Stimulated activated CD4-positive, alpha-beta T cell treated with anti-CD3 and anti-CD28 coated beads, Interleukin-15, amount 100 ng/mL, for 48 hours (primary cell): ENCODE data around the gene ANKRD37.
"Not testable (repeated sequence)": the region's sequence is repeated elsewhere in the genome, so short reads cannot be mapped to it uniquely, and the experiment has no call there.

Source experiments
- DNase-seq, 2 donors: peaks; one replicate each; pipeline ENCODE4 v3.0.0-alpha.2; 2020; ENCODE audit warnings: low read depth in 2 of 2

The ANKRD37 gene, protein sequence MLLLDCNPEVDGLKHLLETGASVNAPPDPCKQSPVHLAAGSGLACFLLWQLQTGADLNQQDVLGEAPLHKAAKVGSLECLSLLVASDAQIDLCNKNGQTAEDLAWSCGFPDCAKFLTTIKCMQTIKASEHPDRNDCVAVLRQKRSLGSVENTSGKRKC

DNA sequence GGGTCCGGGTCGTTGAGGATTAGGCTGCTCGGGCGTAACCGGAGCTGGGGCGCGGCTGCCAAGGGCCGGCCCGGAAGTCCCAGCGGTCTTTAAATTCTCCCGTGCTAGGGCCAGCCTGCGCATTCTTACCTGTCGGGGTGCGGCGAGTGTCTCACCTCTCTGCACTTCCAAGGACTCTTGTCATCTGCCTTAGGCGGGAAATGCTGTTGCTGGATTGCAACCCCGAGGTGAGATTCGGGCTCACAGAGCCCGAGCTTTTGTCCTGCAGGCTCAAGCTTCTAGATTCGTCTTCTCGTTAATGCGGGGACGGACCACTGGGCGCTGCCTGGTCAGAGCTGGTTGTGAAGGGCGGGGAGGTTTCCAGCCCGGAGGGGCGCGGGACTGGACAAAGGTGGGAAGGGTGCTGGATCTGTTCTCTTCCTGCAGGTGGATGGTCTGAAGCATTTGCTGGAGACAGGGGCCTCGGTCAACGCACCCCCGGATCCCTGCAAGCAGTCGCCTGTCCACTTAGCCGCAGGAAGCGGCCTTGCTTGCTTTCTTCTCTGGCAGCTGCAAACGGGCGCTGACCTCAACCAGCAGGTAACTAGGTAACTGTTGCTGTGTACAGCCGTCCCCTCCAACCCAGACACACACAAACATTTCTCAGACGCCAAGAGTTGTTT, at the start of gene ANKRD37:
Gene ANKRD37 (plus strand): TSS at position 118 of the 662 bp plus-strand sequence. CDS start 83 bp downstream, at position 201.
- no peak for DNase-seq

DNA sequence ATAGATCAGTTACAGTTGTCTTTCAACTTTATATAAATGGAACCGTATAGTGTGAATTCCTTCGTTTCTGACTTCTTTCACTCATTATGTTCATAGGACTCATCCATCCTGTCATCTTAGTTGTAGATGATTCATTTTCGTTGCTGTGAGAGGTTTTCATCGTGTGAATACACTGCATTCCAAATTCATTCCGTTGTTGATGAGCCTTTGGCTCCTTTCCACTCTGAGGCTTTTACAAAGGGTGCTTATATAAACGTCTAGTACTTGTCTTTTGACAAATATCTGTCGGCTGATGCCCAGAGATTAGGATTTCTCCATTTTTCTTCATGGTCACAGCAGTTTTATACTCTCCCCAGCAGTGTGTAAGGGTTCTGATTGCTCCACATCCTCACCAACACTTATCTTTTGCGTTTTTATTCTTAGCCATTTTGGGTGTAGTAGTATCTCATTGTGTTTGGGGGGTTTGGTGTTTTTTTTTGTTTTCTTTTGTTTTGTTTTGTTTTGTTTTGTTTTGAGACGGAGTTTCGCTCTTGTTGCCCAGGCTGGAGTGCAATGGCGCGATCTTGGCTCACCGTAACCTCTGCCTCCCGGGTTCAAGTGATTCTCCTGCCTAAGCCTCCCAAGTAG, 49.6 kb upstream of the ANKRD37 start:
- DNase-seq = no peak

DNA sequence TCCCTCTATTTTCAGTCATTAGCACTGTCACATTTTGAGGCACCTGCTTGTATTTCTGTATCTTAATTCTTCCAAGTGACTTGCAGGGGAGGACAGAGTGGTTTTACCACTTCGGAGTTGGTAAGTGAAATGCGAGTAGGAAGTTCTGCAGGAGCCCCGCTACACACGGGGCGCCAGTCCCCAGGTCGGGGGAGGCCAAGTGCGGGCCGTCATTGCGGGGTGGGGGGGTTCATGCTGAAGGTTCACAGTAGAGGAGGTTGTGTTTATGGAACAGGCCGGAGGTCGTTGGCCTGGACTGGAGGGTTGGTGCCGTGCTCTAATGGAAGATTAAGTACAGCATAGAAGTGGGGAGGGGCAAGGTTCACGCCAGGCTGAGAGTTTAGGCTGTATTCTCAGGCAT, 45.0 kb upstream of the ANKRD37 start:
- DNase-seq = no peak

DNA sequence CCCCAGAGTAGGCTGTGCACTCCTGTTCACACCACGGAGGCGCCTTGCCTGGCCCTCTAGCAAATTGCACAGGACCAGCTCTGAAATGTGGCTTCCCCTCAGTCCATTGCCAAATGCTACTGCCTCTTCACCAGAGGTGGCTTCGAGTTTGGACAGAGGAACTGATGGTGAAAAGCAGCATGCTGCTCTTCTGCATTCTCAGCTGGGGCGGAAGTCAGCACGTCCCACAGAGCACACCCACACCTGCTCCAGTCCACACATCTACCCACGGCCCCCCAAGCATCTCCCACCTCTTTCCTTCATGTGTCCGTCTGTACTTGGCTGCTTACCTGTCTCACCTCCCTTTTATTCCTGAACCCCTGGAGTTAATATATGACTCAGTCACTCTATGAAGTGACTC, 44.4 kb upstream of the ANKRD37 start:
- DNase-seq = no peak

DNA sequence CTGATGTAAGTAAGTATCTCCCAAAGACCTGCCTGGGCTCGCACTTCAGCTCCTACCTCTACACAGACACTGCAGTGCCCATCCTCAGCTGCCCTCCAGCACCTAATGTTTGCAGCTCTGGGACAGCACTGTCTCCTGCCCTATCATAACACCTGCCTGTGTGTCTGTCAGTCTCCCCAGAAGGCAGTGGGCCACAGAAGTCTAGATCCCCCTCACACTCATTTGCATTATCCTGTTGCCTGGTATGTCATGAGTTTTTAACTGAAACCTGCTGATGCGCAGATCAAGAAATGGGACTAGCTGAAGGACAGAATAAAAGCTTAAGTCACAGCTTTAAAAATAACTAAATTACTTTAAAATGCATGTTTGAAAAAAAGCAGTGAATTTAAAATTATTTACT, 43.9 kb upstream of the ANKRD37 start:
- DNase-seq = no peak

DNA sequence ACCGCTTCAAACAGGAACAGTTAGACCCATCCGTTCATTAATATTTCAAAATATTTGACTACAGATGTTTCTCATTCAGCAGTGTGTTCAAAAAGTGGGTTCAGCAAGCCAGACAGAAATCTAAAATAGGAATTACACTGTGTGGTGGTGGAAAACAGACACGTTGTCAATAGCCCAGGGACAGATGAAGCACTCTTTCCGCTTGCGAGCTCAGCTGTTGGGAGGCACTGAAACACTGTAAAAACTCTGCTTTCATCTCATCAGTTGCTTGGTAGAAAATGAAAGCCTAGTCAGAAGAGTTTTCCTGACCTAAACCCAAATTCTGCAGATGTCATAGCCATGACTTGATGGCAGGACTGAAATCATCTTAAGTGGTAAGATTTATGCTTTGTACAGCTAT, 39.4 kb upstream of the ANKRD37 start:
- DNase-seq = no peak

DNA sequence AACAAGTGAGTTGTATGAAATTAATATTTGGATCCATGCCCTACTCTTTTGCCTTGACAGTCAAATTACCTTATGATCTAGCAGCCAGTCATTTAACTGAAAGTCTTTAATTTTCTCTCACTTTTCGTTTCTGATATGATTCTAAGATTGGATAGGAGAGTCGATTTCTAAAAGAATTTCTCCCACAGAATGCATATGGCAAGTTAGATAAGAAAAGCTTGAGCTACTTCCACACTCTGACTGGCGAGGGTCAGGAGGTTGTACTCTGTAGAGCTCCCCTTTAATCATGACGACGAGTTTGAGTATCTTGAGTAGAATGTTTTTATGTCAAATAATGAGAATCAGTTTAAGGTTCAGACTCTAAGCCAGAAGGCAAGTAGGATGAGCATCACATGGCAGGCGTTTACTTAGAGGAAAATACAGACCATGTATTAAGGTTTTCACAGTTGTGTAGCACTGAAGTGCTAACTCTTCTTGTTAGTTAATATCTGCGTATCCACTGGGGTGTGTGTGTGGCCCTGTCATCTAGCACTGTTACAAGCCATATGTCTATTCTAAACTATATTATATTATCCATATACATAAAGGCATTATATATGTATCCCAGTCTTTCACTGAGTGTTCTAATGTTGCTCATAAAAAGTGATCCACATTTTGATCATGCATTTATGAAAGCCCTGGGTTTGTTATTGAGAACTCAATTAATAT, 38.8 kb upstream of the ANKRD37 start:
- DNase-seq = no peak

DNA sequence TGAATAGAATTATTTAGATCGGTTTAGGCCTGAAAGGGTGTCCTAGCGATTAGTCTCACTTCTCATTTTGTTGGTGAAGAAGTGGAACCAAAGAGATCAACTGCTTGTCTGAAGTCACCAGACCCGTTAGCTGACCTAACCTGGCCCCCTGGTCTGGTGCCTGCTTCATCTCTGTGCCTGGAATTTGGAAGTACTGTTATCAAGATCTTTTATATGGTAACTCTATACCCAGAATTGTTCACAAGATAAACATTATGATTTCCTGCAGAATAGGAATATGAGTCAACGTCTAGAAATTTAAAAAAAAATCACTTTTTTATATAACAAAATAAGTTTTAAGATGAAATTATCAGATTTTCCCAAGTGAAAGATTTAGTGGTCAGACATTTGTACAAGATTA, 38.1 kb upstream of the ANKRD37 start:
- DNase-seq = no peak

DNA sequence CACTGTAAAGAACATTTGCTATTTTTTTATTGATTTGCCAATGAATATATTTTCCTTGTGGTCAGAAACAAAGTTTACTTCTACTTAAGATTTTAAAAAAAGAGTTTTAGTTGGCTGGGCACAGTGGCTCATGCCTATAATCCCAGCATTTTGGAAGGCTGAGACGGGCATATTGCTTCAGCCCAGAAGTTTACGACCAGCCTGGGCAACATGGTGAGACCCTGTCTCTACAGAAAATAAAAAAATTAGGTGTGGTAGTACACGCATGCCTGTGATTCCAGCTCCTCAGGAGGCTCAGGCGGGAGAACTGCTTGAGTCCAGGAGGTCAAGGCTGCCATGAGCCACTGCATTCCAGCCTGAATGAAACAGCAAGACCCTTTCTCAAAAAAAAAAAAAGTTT, 37.7 kb upstream of the ANKRD37 start:
- no peak for DNase-seq

DNA sequence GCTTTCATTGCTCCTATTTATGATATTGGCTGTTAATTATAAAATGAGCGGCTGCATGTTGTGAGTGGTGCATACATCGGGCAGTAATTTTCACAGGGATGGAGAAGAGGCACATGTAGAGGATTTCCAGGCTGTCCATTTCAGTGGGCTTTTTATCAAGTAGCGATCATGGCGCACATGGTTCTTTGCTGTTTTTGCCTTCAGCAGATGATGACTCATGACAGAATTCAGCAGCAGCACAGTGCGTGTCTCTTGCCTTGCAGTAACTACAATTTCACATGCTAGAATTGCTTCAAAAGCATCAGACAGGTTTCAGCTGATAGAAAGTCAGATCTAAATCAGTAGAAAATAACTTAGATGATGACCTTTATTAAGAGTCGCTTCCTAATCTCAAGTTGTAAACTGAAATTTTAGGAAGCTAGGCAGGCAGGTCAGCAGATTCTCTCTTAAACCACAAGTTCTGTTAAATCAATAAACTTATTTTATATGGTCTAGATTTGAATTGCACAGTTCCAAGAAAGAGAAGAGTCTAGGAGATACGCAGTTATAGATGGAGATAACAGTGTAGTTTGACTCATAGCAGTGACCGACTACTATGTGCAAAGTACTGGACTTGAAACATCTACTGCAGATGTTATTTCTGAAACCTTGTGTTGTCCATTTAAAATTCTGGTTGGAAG, 36.7 kb upstream of the ANKRD37 start:
- no peak for DNase-seq

DNA sequence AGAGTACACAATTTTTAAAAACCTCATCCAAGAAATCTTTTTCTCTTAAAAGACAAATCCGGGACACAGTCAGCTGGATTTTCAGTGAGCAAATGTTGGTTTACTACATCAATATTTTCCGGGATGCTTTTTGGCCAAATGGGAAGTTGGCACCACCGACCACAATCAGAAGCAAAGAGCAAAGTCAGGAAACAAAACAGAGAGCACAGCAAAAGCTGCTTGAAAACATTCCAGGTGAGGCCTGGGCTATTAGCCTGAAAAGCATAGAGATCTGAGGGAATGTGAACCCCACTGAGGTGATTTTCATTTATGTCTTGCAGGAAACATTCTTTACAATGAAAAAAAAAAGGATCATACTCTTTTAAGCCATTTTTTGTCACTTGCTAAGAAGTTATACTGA, 34.8 kb upstream of the ANKRD37 start:
- DNase-seq = no peak

DNA sequence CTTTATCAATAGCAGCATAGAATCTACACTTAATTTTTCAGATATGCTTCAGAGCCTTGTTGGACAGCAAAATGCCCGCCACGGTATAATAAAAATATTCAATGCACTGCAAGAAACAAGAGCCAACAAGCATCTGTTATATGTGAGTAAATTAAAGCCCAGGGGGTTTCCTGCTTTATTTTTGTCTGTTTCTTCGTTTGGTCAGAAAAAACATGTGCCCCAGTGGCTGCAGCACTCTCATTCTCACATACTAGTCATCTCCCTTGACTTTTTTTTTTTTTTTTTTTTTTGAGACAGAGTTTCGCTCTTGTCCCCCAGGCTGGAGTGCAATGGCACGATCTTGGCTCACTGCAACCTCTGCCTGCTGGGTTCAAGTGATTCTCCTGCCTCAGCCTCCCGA, 34.1 kb upstream of the ANKRD37 start:
- DNase-seq = not testable (repeated sequence)

DNA sequence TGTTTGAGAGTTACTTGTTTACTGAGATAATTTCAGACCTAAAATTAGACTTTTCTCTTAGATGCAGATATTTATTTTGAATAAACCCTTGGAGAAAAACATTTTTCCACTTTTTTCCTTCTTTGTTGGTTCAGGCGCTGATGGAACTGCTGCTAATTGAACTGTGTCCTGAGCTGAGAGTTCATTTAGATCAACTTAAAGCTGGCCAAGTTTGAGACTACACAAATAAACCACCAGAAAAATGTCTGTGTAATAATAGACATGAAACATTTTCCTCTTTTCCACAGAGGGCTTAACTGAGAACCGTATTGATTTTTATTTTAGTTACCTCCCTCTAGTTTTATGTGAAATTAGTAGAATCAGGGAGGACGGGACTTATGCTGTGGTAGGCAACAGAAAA, 33.4 kb upstream of the ANKRD37 start:
- no peak for DNase-seq

DNA sequence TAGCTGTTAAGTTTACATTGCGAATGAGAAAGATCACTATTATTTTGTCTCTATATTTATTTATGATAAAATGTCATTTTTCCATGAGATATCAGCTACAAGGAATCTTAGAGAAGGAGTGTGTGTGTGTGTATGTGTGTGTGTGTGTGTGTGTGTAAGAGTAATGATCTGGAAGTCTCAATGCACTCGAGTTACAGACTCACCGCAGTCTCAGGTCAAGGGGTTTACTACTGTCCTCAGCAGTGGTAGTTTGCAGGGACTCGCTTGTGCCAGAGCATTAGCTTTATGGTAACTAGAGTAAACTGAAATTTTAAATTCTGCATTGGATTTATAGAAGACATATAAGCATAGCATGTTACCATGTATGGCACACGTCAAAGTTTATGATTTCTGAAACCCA, 31.8 kb upstream of the ANKRD37 start:
- DNase-seq = no peak

DNA sequence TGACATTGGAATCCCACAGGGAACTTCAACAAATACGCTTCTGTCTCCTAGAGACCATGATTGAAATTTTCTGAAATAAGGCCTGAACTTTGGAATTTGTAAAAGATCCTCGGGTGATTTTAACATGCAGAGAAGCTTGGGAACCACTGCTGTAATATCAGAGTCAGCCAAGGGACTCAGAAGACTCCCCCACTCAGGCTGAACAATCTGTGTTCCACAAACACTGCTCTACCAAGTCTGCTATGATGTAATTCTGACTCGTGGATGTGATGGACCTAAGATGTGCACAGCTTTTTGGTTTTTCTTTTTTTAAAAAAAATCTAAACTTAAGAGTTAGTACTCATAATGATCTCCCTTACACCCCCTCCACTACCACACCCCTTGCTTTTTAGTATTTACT, 26.9 kb upstream of the ANKRD37 start:
- no peak for DNase-seq

DNA sequence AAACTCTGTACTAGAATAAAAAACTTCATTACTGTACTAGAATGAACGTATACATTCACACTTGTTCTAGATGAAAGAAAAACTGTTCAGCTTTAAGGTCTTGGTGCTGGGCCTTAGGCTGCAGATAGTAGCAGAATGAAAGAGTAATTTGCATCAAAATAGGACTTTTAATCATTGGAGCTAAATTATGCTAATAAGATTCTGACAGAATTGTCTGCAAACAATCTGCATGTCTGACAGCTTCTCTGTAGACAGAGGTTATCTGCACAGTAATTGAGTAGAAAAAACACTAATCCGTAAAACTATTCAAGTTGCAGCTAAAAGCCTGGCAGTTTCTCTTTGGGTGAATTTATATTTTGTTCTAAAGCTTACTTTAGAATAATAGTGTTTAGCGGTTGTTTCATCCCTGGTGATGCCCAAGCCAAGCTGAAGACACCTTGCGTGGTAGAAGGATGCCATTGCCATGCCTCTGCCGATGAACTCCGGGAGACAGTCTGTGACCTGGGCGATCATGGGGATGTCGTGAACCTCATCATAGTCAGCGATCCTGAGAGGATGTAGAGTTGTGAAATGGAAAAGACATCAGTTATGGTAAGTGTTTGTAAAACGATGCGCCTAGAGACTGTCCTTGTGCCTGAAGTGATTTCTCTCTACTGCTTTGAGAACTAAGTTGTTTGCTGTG, 26.2 kb upstream of the ANKRD37 start:
- no peak for DNase-seq

DNA sequence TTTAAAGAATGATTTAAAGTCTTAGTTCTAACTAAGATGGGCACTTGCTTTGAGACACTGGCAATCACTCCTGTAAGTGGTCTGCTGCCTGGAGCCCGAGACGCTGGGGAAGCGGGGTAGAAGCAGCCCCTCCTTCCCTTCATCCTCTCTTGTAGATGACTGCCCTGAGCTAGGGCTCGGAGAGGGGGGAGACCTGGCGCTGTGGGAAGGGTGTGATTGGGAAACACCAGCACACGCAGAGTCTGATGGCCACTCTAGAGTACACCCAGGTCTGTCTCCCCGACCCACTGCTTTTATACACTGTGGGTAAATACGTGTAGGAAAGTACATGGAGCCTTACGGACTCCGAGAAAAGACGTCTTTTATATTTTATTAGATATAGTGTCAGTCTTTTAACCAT, 24.9 kb upstream of the ANKRD37 start:
- no peak for DNase-seq

DNA sequence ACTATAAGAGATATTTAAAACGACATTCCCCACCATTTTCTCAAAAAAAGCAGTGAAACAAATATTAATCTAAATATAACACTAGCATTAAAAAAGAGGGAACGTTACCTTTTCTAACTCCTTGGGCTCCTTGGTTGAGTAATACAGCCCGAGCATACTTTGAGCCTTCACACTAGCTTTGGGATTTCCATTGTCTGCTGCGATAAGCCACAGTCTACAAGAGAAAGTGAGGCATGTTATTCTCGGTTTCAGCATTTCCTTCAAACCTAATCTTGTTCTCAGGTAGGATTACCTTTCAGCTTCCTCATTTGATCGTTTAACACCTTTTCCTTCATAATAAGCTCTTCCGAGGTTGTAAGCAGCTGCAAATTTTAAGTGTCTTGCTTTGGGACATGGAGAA, 22.6 kb upstream of the ANKRD37 start:
- no peak for DNase-seq

DNA sequence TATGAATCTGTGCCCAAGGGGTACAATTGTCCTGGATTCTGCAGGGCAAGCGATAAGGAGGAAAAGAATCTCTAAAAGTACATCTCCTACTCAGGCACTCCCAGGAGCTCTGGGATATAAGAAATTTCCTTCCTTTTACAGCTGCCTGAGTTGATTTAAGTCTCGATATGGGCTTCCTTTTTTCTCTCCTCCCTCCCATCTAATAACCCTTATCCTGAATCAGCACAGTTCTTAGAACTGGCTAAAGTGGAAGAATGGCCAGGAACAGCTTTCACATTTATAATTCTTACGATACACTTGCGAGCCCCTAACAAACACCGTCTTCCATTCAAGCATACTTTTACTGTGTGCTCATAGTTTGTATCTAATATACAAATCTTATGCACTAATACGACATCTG, 22.1 kb upstream of the ANKRD37 start:
- no peak for DNase-seq

DNA sequence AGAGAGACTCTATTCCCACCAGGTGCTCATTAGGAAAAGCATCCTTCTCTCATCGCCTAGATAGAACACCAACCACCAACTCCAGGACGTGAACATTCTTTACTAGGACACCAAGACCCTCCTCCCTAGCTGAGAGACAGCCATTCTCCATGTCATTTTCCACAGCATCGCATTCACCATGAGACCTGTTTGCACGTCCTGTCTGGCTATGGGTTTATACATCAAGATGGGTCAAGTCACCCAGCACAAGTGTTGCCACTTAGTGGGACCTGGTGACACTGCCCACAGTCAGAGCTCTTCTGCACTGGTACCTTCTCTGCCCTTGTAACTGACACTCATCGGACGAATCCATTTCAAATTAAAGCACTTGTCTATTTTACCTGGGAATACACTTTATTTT, 18.4 kb upstream of the ANKRD37 start:
- DNase-seq = no peak
